Osteocyte (in vitro differentiated cells): Measurements from ENCODE around the gene PTPRN2. TPM values are rescaled to one million over a fixed set of nuclear protein-coding genes. Genes with fewer than 3 reads are reported as not detected.

Source experiments
- DNase-seq: peaks from one replicate; pipeline ENCODE4 v3.0.0; 2021; ENCODE audit warnings: mixed read lengths; ENCODE audit not compliant: unreplicated experiment; ENCODE audit errors: extremely low spot score
- H3K27ac Mint-ChIP-seq: one replicate; pipeline ENCODE4 v1.8.0; 2021; ENCODE audit warnings: mild to moderate bottlenecking, mixed read lengths; ENCODE audit not compliant: unreplicated experiment
- H3K27me3 Mint-ChIP-seq: one replicate; pipeline ENCODE4 v1.8.0; 2021; ENCODE audit warnings: mixed read lengths; ENCODE audit not compliant: unreplicated experiment
- H3K36me3 Mint-ChIP-seq: one replicate; pipeline ENCODE4 v1.8.0; 2021; ENCODE audit warnings: mixed read lengths; ENCODE audit not compliant: unreplicated experiment
- H3K4me1 Mint-ChIP-seq: one replicate; pipeline ENCODE4 v1.8.0; 2021; ENCODE audit warnings: mixed read lengths; ENCODE audit not compliant: unreplicated experiment
- H3K4me3 Mint-ChIP-seq: one replicate; pipeline ENCODE4 v1.8.0; 2021; ENCODE audit warnings: mild to moderate bottlenecking, moderate library complexity, mixed read lengths; ENCODE audit not compliant: unreplicated experiment
- H3K9me3 Mint-ChIP-seq: one replicate; pipeline ENCODE4 v1.8.0; 2021; ENCODE audit warnings: mixed read lengths; ENCODE audit not compliant: unreplicated experiment
- CTCF ChIP-seq: fragments of 200-600 bp; sonication (generic); IDR thresholded peaks from 2 replicates; pipeline ENCODE4 v1.5.0; 2021; ENCODE audit warnings: antibody characterized with exemption, mild to moderate bottlenecking, moderate library complexity
- total RNA-seq: library from RNA; stranded (reverse); gene quantifications from 2 replicates; pipeline ENCODE4 v1.2.1, GENCODE V29; 2021

Gene PTPRN2
- total RNA-seq, 1 donor from 2014 or later, result 0.59 TPM

DNA sequence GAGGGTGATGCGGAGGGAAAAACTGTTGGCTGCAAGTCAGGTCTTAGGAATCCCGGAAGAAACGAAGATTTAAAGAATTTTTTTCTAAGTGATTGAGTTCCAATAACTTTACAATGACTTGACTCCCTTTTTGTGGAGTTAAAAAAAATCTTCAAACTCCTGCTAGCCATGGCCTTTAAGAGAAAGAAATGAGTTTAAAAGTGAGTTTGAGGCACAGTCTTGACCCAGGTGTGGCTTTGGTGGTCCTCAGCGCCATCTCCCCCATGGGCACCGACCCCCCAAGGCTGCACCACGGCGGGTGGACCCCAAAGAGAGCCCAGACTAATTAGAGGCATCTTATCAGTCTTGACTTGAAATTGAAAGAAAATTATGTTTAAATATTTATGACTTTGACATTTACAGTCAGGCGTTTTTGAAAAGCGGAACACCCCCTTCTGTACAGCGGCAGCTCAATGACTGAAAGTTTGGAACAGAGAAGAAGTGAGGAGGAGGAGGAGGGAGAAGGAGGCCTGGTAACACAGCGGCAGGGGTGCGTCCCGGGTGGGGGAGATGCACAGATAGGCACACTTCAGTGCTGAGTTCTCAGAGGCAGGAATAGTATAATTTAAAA is 901.2 kb downstream of the PTPRN2 start:
- Mint-ChIP-seq H3K4me1 (peaks cover 12% of the 10 kb centered on the region), H3K27me3 (peaks cover 61% of the 10 kb centered on the region), H3K27ac (no peak overlapping the region), H3K9me3 (no peaks in the 10 kb centered on the region), H3K4me3 (no peak overlapping the region), H3K36me3 (no peaks in the 10 kb centered on the region)
- no peak for TF ChIP-seq CTCF
- DNase-seq, result peak; percentile 78

DNA sequence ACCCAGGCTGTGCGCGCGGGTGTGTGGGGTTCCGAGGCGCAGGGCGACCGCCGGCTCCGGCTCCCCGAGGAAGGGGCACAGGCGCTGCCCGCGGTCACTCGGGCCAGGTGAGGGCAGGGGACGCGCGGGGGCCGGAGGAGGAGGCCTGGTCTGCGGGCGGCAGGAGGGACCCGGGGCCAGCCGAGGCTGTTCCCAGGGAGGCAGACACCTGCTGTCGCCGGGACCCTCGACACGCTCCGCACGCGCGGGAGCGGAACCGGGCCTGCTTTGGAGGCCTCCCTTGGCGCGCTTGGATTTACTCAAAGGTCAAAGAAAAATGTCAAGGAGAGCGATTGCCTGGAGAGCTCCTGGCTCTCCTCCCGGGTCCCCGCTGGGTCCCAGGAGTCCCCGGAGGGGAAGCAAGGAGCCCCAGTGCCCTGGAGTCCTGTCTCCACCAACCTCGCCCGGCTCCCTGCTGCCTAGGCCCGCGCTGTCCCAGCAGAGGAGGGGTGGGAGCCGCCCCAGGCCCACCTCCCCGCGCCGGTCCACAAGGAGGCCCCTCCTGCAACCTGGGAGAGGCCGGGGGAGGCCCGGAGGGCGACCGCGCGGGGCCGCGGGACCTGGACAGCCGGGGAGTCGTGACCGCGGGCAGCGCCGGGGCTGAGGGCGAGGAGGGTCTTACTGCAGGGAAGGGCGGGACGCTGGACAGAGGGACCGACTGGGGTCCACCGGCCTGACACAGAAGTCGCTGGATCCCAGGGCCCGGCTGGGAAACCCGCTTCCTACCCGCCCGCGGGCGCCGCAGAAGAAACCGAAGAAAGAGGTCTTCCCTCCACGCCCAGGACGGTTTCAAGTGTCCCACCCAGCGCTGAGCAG is 902.0 kb downstream of the PTPRN2 start:
- Mint-ChIP-seq H3K4me3 (no peak overlapping the region), H3K9me3 (no peaks in the 10 kb centered on the region), H3K27me3 (peaks cover 59% of the 10 kb centered on the region)

GRCh38 chr7:157684909-157685429 is 902.7 kb downstream of the PTPRN2 start:
- H3K9me3 Mint-ChIP-seq, result no peaks in the 10 kb centered on the region
- peak; percentile 82 for DNase-seq
- peaks cover 7% of the 10 kb centered on the region for H3K4me1 Mint-ChIP-seq
- no peak overlapping the region for H3K27ac Mint-ChIP-seq
- TF ChIP-seq CTCF, result no peak
- H3K27me3 Mint-ChIP-seq, result peaks cover 63% of the 10 kb centered on the region
- H3K4me3 Mint-ChIP-seq, result no peak overlapping the region
- no peaks in the 10 kb centered on the region for H3K36me3 Mint-ChIP-seq

More for the DNA sequence above, 902.0 kb downstream of the PTPRN2 start:
- DNase-seq, result peak; percentile 82
- Mint-ChIP-seq H3K27ac (no peak overlapping the region), H3K36me3 (no peaks in the 10 kb centered on the region), H3K4me1 (peaks cover 10% of the 10 kb centered on the region)
- TF ChIP-seq CTCF, result no peak

- H3K27me3 Mint-ChIP-seq, result peaks cover 63% of the 10 kb centered on the region
- H3K4me3 Mint-ChIP-seq, result peak overlapping the region; percentile 42
Measured at GRCh38 chr7:157684157-157684908, 903.3 kb downstream of the PTPRN2 start.

More at GRCh38 chr7:157684157-157684908, 903.3 kb downstream of the PTPRN2 start:
- peak; percentile 78 for DNase-seq
- no peak for TF ChIP-seq CTCF
- Mint-ChIP-seq H3K4me1 (peaks cover 7% of the 10 kb centered on the region), H3K27ac (no peak overlapping the region), H3K36me3 (no peaks in the 10 kb centered on the region), H3K9me3 (no peaks in the 10 kb centered on the region)
